ENCODE data around the gene GTF2F2. TPM values are rescaled to one million over a fixed set of nuclear protein-coding genes. Genes with fewer than 3 reads are reported as not detected.
"Not testable (repeated sequence)": the region's sequence is repeated elsewhere in the genome, so short reads cannot be mapped to it uniquely, and the experiment has no call there.

GTF2F2 gene
- total RNA-seq, 2 experiments from 2014 or later, result 25.4 to 26.0 TPM

- ChIA-PET POLR2A (interaction anchor here (0.8 kb wide), 1 partner anchor 31 kb away, joined by 3 read pairs; no protein-coding TSS in a partner anchor), CTCF (no interaction called here)
- DNase-seq, result no peak
- Mint-ChIP-seq H3K9me3 (no peaks in the 10 kb centered on the region), H3K4me3 (no peak overlapping the region), H3K36me3 (peaks cover 16% of the 10 kb centered on the region), H3K4me1 (ENCODE audit: low read depth) (peaks cover 9% of the 10 kb centered on the region), H3K27ac (no peak overlapping the region), H3K27me3 (no peaks in the 10 kb centered on the region)
- intact Hi-C loops (cut with micrococcal nuclease), result no loop called here
Observed at GRCh38 chr13:45167611-45168554, 47.6 kb downstream of the GTF2F2 start.

DNA sequence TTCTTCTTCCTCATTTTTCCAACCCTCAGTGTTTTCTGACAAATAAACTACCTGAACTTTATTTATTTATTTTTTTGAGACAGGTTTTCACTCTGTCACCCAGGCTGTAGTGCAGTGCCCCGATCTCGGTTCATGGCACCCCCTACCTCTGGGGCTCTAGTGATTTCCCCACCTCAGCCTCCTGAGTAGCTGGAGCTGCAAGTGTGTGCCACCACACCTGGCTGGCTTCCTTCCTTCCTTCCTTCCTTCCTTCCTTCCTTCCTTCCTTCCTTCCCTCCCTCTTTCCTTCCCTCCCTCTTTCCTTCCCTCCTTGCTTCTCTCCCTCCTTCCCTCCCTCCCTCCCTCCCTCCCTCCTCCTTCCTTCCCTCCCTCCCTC, 48.2 kb downstream of the GTF2F2 start:
- CTCF ChIA-PET, result no interaction called here
- H3K4me1 Mint-ChIP-seq (ENCODE audit: low read depth), result peaks cover 9% of the 10 kb centered on the region

DNA sequence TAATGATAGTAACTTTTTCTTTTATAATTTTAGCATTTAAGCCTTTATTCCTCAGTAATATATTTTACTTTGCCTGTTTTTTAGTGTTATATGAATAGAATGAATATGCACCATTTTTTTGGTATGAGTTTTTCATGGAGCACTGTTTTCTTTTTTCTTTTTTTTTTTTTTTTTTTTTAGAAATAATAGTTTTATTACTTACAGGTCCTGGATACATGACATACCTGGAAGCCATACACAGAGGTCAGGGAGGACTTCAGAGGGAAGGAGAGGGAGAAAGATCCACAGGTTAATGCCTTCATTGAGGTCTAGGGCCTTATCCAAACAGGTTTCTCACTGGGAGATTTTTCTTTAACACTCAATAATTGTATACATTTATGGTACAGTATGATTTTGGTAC, 54.2 kb downstream of the GTF2F2 start:
- CTCF ChIA-PET, result interaction anchor here (0.6 kb wide), 1 partner anchor 153 kb away, joined by 3 read pairs; no protein-coding TSS in a partner anchor
- peaks cover 24% of the 10 kb centered on the region for H3K4me1 Mint-ChIP-seq (ENCODE audit: low read depth)
- H3K9me3 Mint-ChIP-seq, result no peaks in the 10 kb centered on the region

More for the DNA sequence above, 48.2 kb downstream of the GTF2F2 start:
- POLR2A ChIA-PET, result no interaction called here
- DNase-seq, result no peak
- Mint-ChIP-seq H3K36me3 (peaks cover 19% of the 10 kb centered on the region), H3K9me3 (no peaks in the 10 kb centered on the region), H3K4me3 (no peak overlapping the region), H3K27ac (no peak overlapping the region), H3K27me3 (no peaks in the 10 kb centered on the region)
- intact Hi-C loops (cut with micrococcal nuclease), result no loop called here

GRCh38 chr13:45178349-45179162, 58.2 kb downstream of the GTF2F2 start:
- Mint-ChIP-seq H3K27ac (no peak overlapping the region), H3K27me3 (no peaks in the 10 kb centered on the region)
- DNase-seq, result peak; percentile 24

More for the DNA sequence above, 54.2 kb downstream of the GTF2F2 start:
- POLR2A ChIA-PET, result no interaction called here
- Mint-ChIP-seq H3K27me3 (no peaks in the 10 kb centered on the region), H3K27ac (no peak overlapping the region), H3K4me3 (no peak overlapping the region), H3K36me3 (peaks cover 38% of the 10 kb centered on the region)
- intact Hi-C loops (cut with micrococcal nuclease), result no loop called here
- no peak for DNase-seq

DNA sequence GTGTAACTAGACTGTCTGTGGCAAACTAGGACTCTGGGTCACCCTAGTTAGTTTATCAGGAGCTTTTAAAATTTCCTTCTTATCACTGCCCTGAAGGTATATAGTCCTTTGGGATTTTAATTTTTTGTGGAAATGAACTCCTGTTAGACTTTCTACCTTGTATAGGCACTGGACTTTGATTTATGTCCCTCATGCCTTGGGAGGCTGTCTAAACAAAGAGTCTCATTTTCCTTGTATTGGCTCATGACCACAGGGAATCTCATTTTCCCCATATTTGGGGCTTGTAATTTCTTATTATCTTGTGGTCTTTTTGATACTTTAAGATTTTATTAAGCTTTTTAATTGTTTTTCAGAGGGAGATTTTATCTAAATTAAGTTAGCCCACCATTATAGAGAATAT, 59.1 kb downstream of the GTF2F2 start:
- ChIA-PET POLR2A (no interaction called here), CTCF (interaction anchor here (1.2 kb wide), 1 partner anchor 129 kb away, joined by 3 read pairs; no protein-coding TSS in a partner anchor)
- Mint-ChIP-seq H3K4me3 (no peak overlapping the region), H3K27me3 (no peaks in the 10 kb centered on the region), H3K27ac (no peak overlapping the region), H3K36me3 (peaks cover 19% of the 10 kb centered on the region), H3K4me1 (ENCODE audit: low read depth) (peaks cover 34% of the 10 kb centered on the region), H3K9me3 (no peaks in the 10 kb centered on the region)
- DNase-seq, result no peak
- intact Hi-C loops (cut with micrococcal nuclease), result no loop called here

More at GRCh38 chr13:45178349-45179162, 58.2 kb downstream of the GTF2F2 start:
- Mint-ChIP-seq H3K36me3 (peaks cover 22% of the 10 kb centered on the region), H3K4me3 (no peak overlapping the region), H3K9me3 (no peaks in the 10 kb centered on the region), H3K4me1 (ENCODE audit: low read depth) (peaks cover 34% of the 10 kb centered on the region)
- ChIA-PET CTCF (interaction anchor here (1.2 kb wide), 1 partner anchor 130 kb away, joined by 3 read pairs; no protein-coding TSS in a partner anchor), POLR2A (no interaction called here)
- intact Hi-C loops (cut with micrococcal nuclease), result no loop called here

- Mint-ChIP-seq H3K27me3 (no peaks in the 10 kb centered on the region), H3K36me3 (peaks cover 10% of the 10 kb centered on the region), H3K4me1 (ENCODE audit: low read depth) (peaks cover 34% of the 10 kb centered on the region), H3K27ac (no peak overlapping the region), H3K4me3 (no peak overlapping the region), H3K9me3 (no peaks in the 10 kb centered on the region)
- intact Hi-C loops (cut with micrococcal nuclease), result loop anchor here (1.0 kb wide), 1 partner anchor 26 kb away; no protein-coding TSS in a partner anchor
- ChIA-PET POLR2A (no interaction called here), CTCF (no interaction called here)
- DNase-seq, result no peak
Observed at GRCh38 chr13:45180303-45180702, 60.0 kb downstream of the GTF2F2 start.

DNA sequence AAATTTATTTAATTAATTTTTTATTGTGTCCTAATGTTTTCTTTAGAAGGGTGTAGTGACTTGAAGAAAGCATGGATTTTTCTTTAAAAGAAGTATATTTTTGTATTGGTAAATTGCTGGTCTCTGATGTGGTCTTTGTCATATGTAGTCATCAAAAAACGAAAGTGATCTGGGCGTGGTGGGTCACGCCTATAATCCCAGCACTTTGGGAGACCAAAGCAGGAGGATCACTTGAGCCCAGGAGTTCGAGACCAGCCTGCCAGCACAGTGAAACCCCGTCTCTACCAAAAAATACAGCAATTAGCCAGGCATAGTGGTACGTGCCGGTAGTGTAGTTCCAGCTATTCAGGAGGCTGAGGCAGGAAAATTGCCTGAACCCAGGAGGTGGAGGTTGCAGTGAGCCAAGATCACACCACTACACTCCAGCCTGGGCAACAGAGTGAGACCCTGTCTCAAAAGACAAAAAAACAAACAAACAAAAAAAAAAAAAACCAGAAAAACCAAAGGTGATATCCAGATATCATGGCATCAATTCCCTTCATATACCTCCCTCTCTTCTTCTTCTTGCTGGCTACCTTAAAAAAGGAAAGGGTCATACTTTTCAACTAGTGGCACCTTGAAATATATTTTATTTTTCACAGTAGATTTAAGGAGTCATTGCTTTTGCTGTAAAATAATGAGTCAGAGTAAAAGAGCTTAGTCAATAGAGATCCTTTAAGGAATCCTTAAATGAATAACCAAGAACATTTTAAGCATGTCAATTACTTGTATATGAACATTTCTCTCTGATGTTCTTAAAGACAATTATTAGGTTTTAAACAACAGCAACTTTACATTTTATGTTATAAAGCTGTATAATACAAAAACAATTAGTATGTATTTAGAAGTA, 60.6 kb downstream of the GTF2F2 start:
- H3K27ac Mint-ChIP-seq, result no peak overlapping the region
- intact Hi-C loops (cut with micrococcal nuclease), result loop anchor here (1.0 kb wide), 1 partner anchor 25 kb away; no protein-coding TSS in a partner anchor

DNA sequence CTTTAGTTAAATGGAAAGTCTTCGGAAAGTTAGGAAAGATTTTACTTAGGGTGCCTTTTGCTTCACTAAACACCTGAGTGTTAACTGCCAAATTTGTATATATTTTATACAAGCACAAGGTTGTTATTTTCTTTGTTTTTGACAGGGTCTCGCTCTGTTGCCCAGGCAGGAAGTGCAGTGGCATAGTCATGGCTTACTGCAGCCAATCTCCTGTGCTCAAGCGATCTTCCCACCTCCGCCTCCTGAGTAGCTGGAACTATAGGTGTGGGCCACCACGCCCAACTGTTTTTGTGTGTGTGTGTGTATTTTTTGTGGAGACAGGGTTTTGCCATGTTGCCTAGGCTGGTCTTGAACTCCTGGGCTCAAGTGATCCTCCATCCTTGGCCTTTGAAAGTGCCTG, 64.4 kb downstream of the GTF2F2 start:
- Mint-ChIP-seq H3K4me3 (no peak overlapping the region), H3K4me1 (ENCODE audit: low read depth) (peaks cover 16% of the 10 kb centered on the region), H3K9me3 (peaks cover 6% of the 10 kb centered on the region), H3K27me3 (no peaks in the 10 kb centered on the region), H3K27ac (no peak overlapping the region), H3K36me3 (peaks cover 12% of the 10 kb centered on the region)
- POLR2A ChIA-PET, result no interaction called here
- intact Hi-C loops (cut with micrococcal nuclease), result no loop called here
- DNase-seq, result no peak
- CTCF ChIA-PET, result no interaction called here

More for the DNA sequence above, 60.6 kb downstream of the GTF2F2 start:
- Mint-ChIP-seq H3K36me3 (peaks cover 10% of the 10 kb centered on the region), H3K9me3 (no peaks in the 10 kb centered on the region), H3K4me3 (no peak overlapping the region), H3K4me1 (ENCODE audit: low read depth) (peaks cover 34% of the 10 kb centered on the region), H3K27me3 (no peaks in the 10 kb centered on the region)
- POLR2A ChIA-PET, result interaction anchor here (1.3 kb wide), 1 partner anchor 9 kb away, joined by 3 read pairs; no protein-coding TSS in a partner anchor
- DNase-seq, result peak; percentile 15
- CTCF ChIA-PET, result interaction anchor here (0.6 to 1.3 kb wide), 2 partner anchors 125 to 129 kb away, joined by 3 read pairs; no protein-coding TSS in a partner anchor

GRCh38 chr13:45185286-45185685, 65.0 kb downstream of the GTF2F2 start:
- CTCF ChIA-PET, result no interaction called here
- intact Hi-C loops (cut with micrococcal nuclease), result no loop called here
- H3K9me3 Mint-ChIP-seq, result peaks cover 6% of the 10 kb centered on the region
- no peak overlapping the region for H3K27ac Mint-ChIP-seq
- H3K27me3 Mint-ChIP-seq, result no peaks in the 10 kb centered on the region
- DNase-seq, result no peak
- peaks cover 11% of the 10 kb centered on the region for H3K4me1 Mint-ChIP-seq (ENCODE audit: low read depth)
- no peak overlapping the region for H3K4me3 Mint-ChIP-seq
- peaks cover 12% of the 10 kb centered on the region for H3K36me3 Mint-ChIP-seq
- POLR2A ChIA-PET, result no interaction called here

GRCh38 chr13:45189077-45189476, 68.8 kb downstream of the GTF2F2 start:
- POLR2A ChIA-PET; H3K4me3 Mint-ChIP-seq; H3K9me3 Mint-ChIP-seq; H3K27me3 Mint-ChIP-seq; DNase-seq; H3K36me3 Mint-ChIP-seq; CTCF ChIA-PET; H3K27ac Mint-ChIP-seq; H3K4me1 Mint-ChIP-seq (ENCODE audit: low read depth); intact Hi-C loops (cut with micrococcal nuclease): not testable (repeated sequence)

- POLR2A ChIA-PET; H3K27ac Mint-ChIP-seq; H3K27me3 Mint-ChIP-seq; DNase-seq; intact Hi-C loops (cut with micrococcal nuclease); H3K36me3 Mint-ChIP-seq; H3K4me1 Mint-ChIP-seq (ENCODE audit: low read depth); CTCF ChIA-PET; H3K9me3 Mint-ChIP-seq; H3K4me3 Mint-ChIP-seq: not testable (repeated sequence)
Observed at GRCh38 chr13:45189511-45189910, 69.2 kb downstream of the GTF2F2 start.

Data from activated CD4-positive, alpha-beta memory T cell treated with anti-CD3 and anti-CD28 coated beads for 36 hours (primary cell).